H9 (cell line): ENCODE results near the gene HOGA1. TPM values are rescaled to one million over a fixed set of nuclear protein-coding genes. Genes with fewer than 3 reads are reported as not detected.
A peak's percentile ranks its signal among the peaks of the same experiment; 100 is the strongest.
"Not testable (repeated sequence)": the region's sequence is repeated elsewhere in the genome, so short reads cannot be mapped to it uniquely, and the experiment has no call there.

Experiments used
- DNase-seq: peaks from one replicate; pipeline ENCODE4 v3.0.0-alpha.2; 2017
- H2AFZ ChIP-seq: one replicate; pipeline ENCODE4 v1.6.1; 2013; ENCODE audit warnings: mild to moderate bottlenecking, low read length, control low read depth, moderate library complexity
- H2AK5ac ChIP-seq: 2 replicates; pipeline ENCODE4 v1.6.1; 2013; ENCODE audit warnings: low read length, control low read depth, mixed read lengths; ENCODE audit not compliant: insufficient read length
- H2BK120ac ChIP-seq: one replicate; pipeline ENCODE4 v1.6.1; 2013; ENCODE audit warnings: low read depth, mild to moderate bottlenecking, low read length, control low read depth, inconsistent platforms; ENCODE audit not compliant: poor library complexity, severe bottlenecking
- H2BK12ac ChIP-seq: 2 replicates; pipeline ENCODE4 v1.6.1; 2013; ENCODE audit warnings: low read length, control low read depth, mixed read lengths, low read depth; ENCODE audit not compliant: insufficient read length
- H2BK15ac ChIP-seq: 2 replicates; pipeline ENCODE4 v1.6.1; 2013; ENCODE audit warnings: low read depth, low read length, control low read depth
- H2BK20ac ChIP-seq: one replicate; pipeline ENCODE4 v1.6.1; 2013; ENCODE audit warnings: low read depth, mild to moderate bottlenecking, low read length, control low read depth, inconsistent platforms; ENCODE audit not compliant: poor library complexity, severe bottlenecking
- H2BK5ac ChIP-seq: 2 replicates; pipeline ENCODE4 v1.6.1; 2013; ENCODE audit warnings: low read length, control low read depth, mixed read lengths; ENCODE audit not compliant: insufficient read length
- H3K14ac ChIP-seq: 2 replicates; pipeline ENCODE4 v1.6.1; 2013; ENCODE audit warnings: low read length, control low read depth; ENCODE audit not compliant: insufficient read depth
- H3K18ac ChIP-seq: 2 replicates; pipeline ENCODE4 v1.6.1; 2013; ENCODE audit warnings: low read depth, mild to moderate bottlenecking, mixed read lengths, low read length, control low read depth; ENCODE audit not compliant: insufficient read length
- H3K23ac ChIP-seq: 2 replicates; pipeline ENCODE4 v1.6.1; 2013; ENCODE audit warnings: low read length, control low read depth, mixed read lengths, low read depth; ENCODE audit not compliant: insufficient read length
- H3K23me2 ChIP-seq: 2 replicates; pipeline ENCODE4 v1.6.1; 2013; ENCODE audit warnings: low read depth, mild to moderate bottlenecking, mixed read lengths, low read length, control low read depth; ENCODE audit not compliant: insufficient read length, poor library complexity, severe bottlenecking
- H3K27ac ChIP-seq: 2 replicates; pipeline ENCODE4 v1.5.1; 2013; ENCODE audit warnings: low read length, control low read depth, mixed read lengths, low read depth; ENCODE audit not compliant: insufficient read length
- H3K27me3 ChIP-seq: 2 replicates; pipeline ENCODE4 v1.6.1; 2013; ENCODE audit warnings: low read length, control low read depth, inconsistent platforms; ENCODE audit not compliant: insufficient read depth
- H3K4ac ChIP-seq: 2 replicates; pipeline ENCODE4 v1.6.1; 2013; ENCODE audit warnings: low read depth, mild to moderate bottlenecking, control low read depth, inconsistent platforms, low read length, moderate library complexity
- H3K4me1 ChIP-seq: 2 replicates; pipeline ENCODE4 v1.6.1; 2013; ENCODE audit warnings: low read length, control low read depth, inconsistent platforms; ENCODE audit not compliant: insufficient read depth
- H3K4me2 ChIP-seq: 2 replicates; pipeline ENCODE4 v1.6.1; 2013; ENCODE audit warnings: low read length, control low read depth, mixed read lengths; ENCODE audit not compliant: insufficient read length, insufficient read depth
- H3K56ac ChIP-seq: 2 replicates; pipeline ENCODE4 v1.6.1; 2013; ENCODE audit warnings: low read depth, mild to moderate bottlenecking, mixed read lengths, low read length, control low read depth; ENCODE audit not compliant: insufficient read length
- H3K79me1 ChIP-seq: 2 replicates; pipeline ENCODE4 v1.6.1; 2013; ENCODE audit warnings: low read depth, mild to moderate bottlenecking, moderate library complexity, low read length, control low read depth, inconsistent platforms; ENCODE audit not compliant: insufficient read depth, poor library complexity, severe bottlenecking
- H3K79me2 ChIP-seq: 2 replicates; pipeline ENCODE4 v1.6.1; 2013; ENCODE audit warnings: low read length, control low read depth, inconsistent platforms; ENCODE audit not compliant: insufficient read depth
- H3K9ac ChIP-seq: 2 replicates; pipeline ENCODE4 v1.6.1; 2013; ENCODE audit warnings: low read length, control low read depth, mixed read lengths; ENCODE audit not compliant: insufficient read length; ENCODE audit errors: extremely low read depth
- H3K9me3 ChIP-seq: one replicate; pipeline ENCODE4 v1.6.1; 2013; ENCODE audit warnings: low read depth, low read length, inconsistent platforms; ENCODE audit not compliant: control insufficient read depth
- H3T11ph ChIP-seq: one replicate; pipeline ENCODE4 v1.6.1; 2013; ENCODE audit warnings: mild to moderate bottlenecking, low read length, control low read depth, inconsistent platforms
- H4K20me1 ChIP-seq: one replicate; pipeline ENCODE4 v1.6.1; 2013; ENCODE audit not compliant: control insufficient read depth, insufficient read length, insufficient read depth
- H4K5ac ChIP-seq: 2 replicates; pipeline ENCODE4 v1.6.1; 2013; ENCODE audit warnings: low read depth, mild to moderate bottlenecking, mixed read lengths, low read length, control low read depth; ENCODE audit not compliant: insufficient read length
- H4K8ac ChIP-seq: replicated peaks from 2 replicates; pipeline ENCODE4 v1.6.1; 2013; ENCODE audit warnings: low read length, control low read depth, mixed read lengths, low read depth; ENCODE audit not compliant: insufficient read length
- H4K91ac ChIP-seq: 2 replicates; pipeline ENCODE4 v1.6.1; 2013; ENCODE audit warnings: low read depth, mild to moderate bottlenecking, moderate library complexity, mixed read lengths, low read length, control low read depth; ENCODE audit not compliant: insufficient read length
- H3K27ac Mint-ChIP-seq, 3 experiments: 2 replicates in 2 of 3; 3 replicates in 1 of 3; pipeline ENCODE4 v1.8.0; 2020 to 2021; ENCODE audit warnings: mixed read lengths in 3 of 3, mild to moderate bottlenecking in 1 of 3, moderate library complexity in 1 of 3
- H3K27me3 Mint-ChIP-seq: 2 replicates; pipeline ENCODE4 v1.8.0; 2021; ENCODE audit warnings: low read depth, mild to moderate bottlenecking, moderate library complexity, mixed read lengths
- H3K36me3 Mint-ChIP-seq, 3 experiments: 2 replicates in 2 of 3; 3 replicates in 1 of 3; pipeline ENCODE4 v1.8.0; 2020 to 2021; ENCODE audit warnings: low read depth in 3 of 3, mixed read lengths in 3 of 3; ENCODE audit not compliant: insufficient read depth in 1 of 3
- H3K4me1 Mint-ChIP-seq, 2 experiments: 2 replicates each; pipeline ENCODE4 v1.8.0; 2020; ENCODE audit warnings: mixed read lengths in 2 of 2
- H3K4me3 Mint-ChIP-seq, 2 experiments: 2 replicates in 1 of 2; 3 replicates in 1 of 2; pipeline ENCODE4 v1.8.0; 2020 to 2021; ENCODE audit warnings: mild to moderate bottlenecking in 2 of 2, mixed read lengths in 2 of 2, moderate library complexity in 1 of 2
- H3K9me3 Mint-ChIP-seq, 2 experiments: 2 replicates in 1 of 2; 3 replicates in 1 of 2; pipeline ENCODE4 v1.8.0; 2020; ENCODE audit warnings: mild to moderate bottlenecking in 2 of 2, mixed read lengths in 2 of 2, moderate library complexity in 1 of 2
- WGBS: extraction: QIAGEN DNeasy Blood & Tissue Kit; methylation state at CpG from one replicate; pipeline ENCODE4 v1.1.7; 2013; ENCODE audit warnings: missing lambda C conversion rate, low lambda C conversion rate, mixed read lengths; ENCODE audit not compliant: insufficient read length; ENCODE audit errors: extremely low coverage; 5-methylcytosine and 5-hydroxymethylcytosine counted together
- total RNA-seq: library from RNA; stranded (reverse); gene quantifications from 2 replicates; pipeline ENCODE4 v1.2.1, GENCODE V29; 2021
- TF ChIP-seq, protein P1 (sequence below): fragments of 200-600 bp; sonication (generic); conservative IDR thresholded peaks from 3 replicates; pipeline ENCODE4 v1.8.0; 2021; ENCODE audit warnings: antibody characterized with exemption, mild to moderate bottlenecking

Gene HOGA1
- total RNA-seq, 1 experiment from 2014 or later = 0.79 TPM

DNA sequence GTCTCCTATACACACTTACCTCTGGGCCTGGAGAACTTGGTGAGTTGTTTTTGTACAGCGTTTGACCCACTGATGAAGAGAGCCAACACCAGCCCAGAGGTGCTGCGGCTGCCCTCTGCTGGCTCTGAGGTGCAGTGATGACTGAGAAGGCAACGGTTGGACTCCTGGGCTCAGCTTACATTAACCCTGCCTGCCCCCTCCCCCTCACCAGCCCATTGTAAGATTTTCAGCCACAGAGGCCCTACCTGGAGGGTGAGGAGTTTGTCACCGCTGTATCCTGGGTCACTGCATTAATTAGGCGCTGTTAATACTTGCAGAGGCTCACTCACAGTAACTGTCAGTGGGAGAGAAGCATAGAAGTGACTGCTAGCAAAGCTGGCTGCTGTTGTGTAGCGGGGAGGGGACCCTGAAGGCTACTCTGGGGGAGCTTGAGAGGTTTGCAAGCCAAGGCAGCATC lies 30.6 kb upstream of the HOGA1 start:
- H3K4me3 Mint-ChIP-seq = peak overlapping the region in 1 of 2 experiments; percentile 69; a peak in 3 of 5 replicates
- peak overlapping the region; percentile 92 to 95 (median 93); a peak in 5 of 7 replicates for H3K27ac Mint-ChIP-seq

DNA sequence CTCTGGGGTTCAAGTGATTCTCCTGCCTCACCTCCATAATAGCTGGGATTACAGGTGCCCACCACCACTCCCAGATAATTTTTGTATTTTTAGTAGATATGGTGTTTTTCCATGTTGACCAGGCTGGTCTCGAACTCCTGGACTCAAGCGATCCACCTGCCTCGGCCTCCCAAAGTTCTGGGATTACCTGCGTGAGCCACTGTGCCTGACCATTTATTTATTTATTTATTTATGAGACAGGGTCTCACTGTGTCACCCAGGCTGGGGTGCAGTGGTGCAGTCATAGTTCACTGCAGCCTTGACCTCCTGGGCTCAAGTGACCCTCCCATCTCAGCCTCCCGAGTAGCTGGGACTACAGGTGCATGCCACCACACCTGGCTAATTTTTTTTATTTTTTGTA lies 29.9 kb upstream of the HOGA1 start:
- not testable (repeated sequence) for H3K9me3 Mint-ChIP-seq, H4K8ac ChIP-seq, H3K4ac ChIP-seq, H3K23ac ChIP-seq, H3T11ph ChIP-seq, H2BK120ac ChIP-seq, H2BK5ac ChIP-seq, DNase-seq, H3K36me3 Mint-ChIP-seq, H3K27me3 Mint-ChIP-seq, H3K23me2 ChIP-seq, H3K4me2 ChIP-seq, H4K20me1 ChIP-seq, H3K18ac ChIP-seq, H2AK5ac ChIP-seq, H3K27me3 ChIP-seq, H3K14ac ChIP-seq, H2BK15ac ChIP-seq, H3K79me1 ChIP-seq, H3K56ac ChIP-seq, H3K9me3 ChIP-seq, H2BK20ac ChIP-seq, H3K79me2 ChIP-seq, H3K4me1 ChIP-seq, H2BK12ac ChIP-seq, H3K9ac ChIP-seq, H4K5ac ChIP-seq, H3K27ac ChIP-seq, H4K91ac ChIP-seq, H3K4me3 Mint-ChIP-seq, H2AFZ ChIP-seq, H3K27ac Mint-ChIP-seq
- H3K4me1 Mint-ChIP-seq = peaks cover 27 to 33% of the 10 kb centered on the region in 2 experiments
- no CpG with 5 or more reads among the region's 5 CpGs for WGBS

More for the DNA sequence above, 30.6 kb upstream of the HOGA1 start:
- H3K4ac ChIP-seq = no peak overlapping the region
- TF ChIP-seq, protein P1, sequence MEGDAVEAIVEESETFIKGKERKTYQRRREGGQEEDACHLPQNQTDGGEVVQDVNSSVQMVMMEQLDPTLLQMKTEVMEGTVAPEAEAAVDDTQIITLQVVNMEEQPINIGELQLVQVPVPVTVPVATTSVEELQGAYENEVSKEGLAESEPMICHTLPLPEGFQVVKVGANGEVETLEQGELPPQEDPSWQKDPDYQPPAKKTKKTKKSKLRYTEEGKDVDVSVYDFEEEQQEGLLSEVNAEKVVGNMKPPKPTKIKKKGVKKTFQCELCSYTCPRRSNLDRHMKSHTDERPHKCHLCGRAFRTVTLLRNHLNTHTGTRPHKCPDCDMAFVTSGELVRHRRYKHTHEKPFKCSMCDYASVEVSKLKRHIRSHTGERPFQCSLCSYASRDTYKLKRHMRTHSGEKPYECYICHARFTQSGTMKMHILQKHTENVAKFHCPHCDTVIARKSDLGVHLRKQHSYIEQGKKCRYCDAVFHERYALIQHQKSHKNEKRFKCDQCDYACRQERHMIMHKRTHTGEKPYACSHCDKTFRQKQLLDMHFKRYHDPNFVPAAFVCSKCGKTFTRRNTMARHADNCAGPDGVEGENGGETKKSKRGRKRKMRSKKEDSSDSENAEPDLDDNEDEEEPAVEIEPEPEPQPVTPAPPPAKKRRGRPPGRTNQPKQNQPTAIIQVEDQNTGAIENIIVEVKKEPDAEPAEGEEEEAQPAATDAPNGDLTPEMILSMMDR = peak; percentile 89
- H2BK15ac ChIP-seq = no peak overlapping the region
- H4K20me1 ChIP-seq = no peaks in the 10 kb centered on the region
- no peak overlapping the region for H4K5ac ChIP-seq
- H3T11ph ChIP-seq = no peak overlapping the region
- no peaks in the 10 kb centered on the region for H3K23me2 ChIP-seq
- H4K91ac ChIP-seq = no peak overlapping the region
- H2BK120ac ChIP-seq = no peak overlapping the region
- no peak overlapping the region for H2BK20ac ChIP-seq
- Mint-ChIP-seq H3K27me3 (no peaks in the 10 kb centered on the region), H3K36me3 (peaks cover 6 to 8% (median 7%) of the 10 kb centered on the region in 3 experiments; a peak in 5 of 7 replicates), H3K9me3 (peaks cover 0 to 6% of the 10 kb centered on the region in 2 experiments; a peak in 3 of 5 replicates), H3K4me1 (peaks cover 31 to 37% of the 10 kb centered on the region in 2 experiments)
- WGBS = no CpG with 5 or more reads among the region's 6 CpGs
- H3K18ac ChIP-seq = no peak overlapping the region
- H2AK5ac ChIP-seq = no peak overlapping the region
- peak overlapping the region; percentile 38 for H3K4me2 ChIP-seq
- H3K14ac ChIP-seq = no peak overlapping the region
- H3K23ac ChIP-seq = no peak overlapping the region
- H2BK12ac ChIP-seq = no peak overlapping the region
- H3K56ac ChIP-seq = no peak overlapping the region
- peaks cover 6% of the 10 kb centered on the region; the same call in 1 of the 2 replicates for H3K4me1 ChIP-seq
- no peaks in the 10 kb centered on the region for H3K79me2 ChIP-seq
- no peak overlapping the region for H3K27ac ChIP-seq
- H3K9ac ChIP-seq = no peak overlapping the region
- no peaks in the 10 kb centered on the region for H3K27me3 ChIP-seq
- H3K79me1 ChIP-seq = no peaks in the 10 kb centered on the region
- peak; percentile 93 for DNase-seq
- no peak overlapping the region for H2BK5ac ChIP-seq
- no peaks in the 10 kb centered on the region for H3K9me3 ChIP-seq
- H2AFZ ChIP-seq = no peak overlapping the region
- H4K8ac ChIP-seq = no peak overlapping the region
